K562 (cell line): Measurements from ENCODE around the gene RHOC. TPM values are rescaled to one million over a fixed set of nuclear protein-coding genes. Genes with fewer than 3 reads are reported as not detected.

Source experiments
- ATAC-seq: fragments of 200-7000 bp; cut with Tn5 transposase; 3 replicates; pipeline ENCODE4 v1.9.1; 2020; ENCODE audit warnings: moderate library complexity
- BruUV-seq: library from RNA; stranded (reverse); fragments of 400-500 nt; replicated peaks from 2 replicates; lab custom pipeline; 2021; lab: Mats Ljungman, UMichigan
- CTCF ChIA-PET: fragments of 300-600 bp; formaldehyde crosslinking; extraction: SDS; loops from one replicate; lab custom pipeline; 2021; ENCODE audit warnings: low intra/inter-chr PET ratio; lab: Yijun Ruan, JAX
- POLR2A ChIA-PET: fragments of 300-600, 350-650 bp; sonication (Branson Sonifier 250); formaldehyde crosslinking; extraction: SDS; loops from one replicate; lab custom pipeline; 2021; ENCODE audit warnings: antibody characterized with exemption, inconsistent platforms; lab: Yijun Ruan, JAX
- DNase-seq, 4 experiments: peaks; one replicate each; pipeline versions ENCODE4 v3.0.0 to v3.0.0-alpha.2; 2011 to 2018; ENCODE audit warnings: low spot score in 3 of 4, mixed read lengths in 3 of 4; ENCODE audit errors: extremely low read depth in 1 of 4
- FAIRE-seq: peaks from 2 replicates; lab custom pipeline; 2011; peaks lifted over from hg19 to GRCh38; lab: Jason Lieb, UNC
- H2AFZ ChIP-seq: 2 replicates; pipeline ENCODE4 v1.6.0; 2011; ENCODE audit warnings: low read depth, low read length, control low read depth, inconsistent platforms
- H3K27ac ChIP-seq: fragments of 200-600 bp; 3 replicates; pipeline ENCODE4 v1.8.0; 2011; ENCODE audit warnings: low read depth, mild to moderate bottlenecking, control low read depth, inconsistent platforms, low read length, moderate library complexity, mixed read lengths; ENCODE audit errors: extremely low read depth
- H3K27me3 ChIP-seq, 2 experiments: fragments of 300-600 bp in 1 of 2; 2 replicates in 1 of 2; 3 replicates in 1 of 2; pipeline versions ENCODE4 v1.6.0 to v1.8.0; 2011; ENCODE audit warnings: inconsistent platforms in 2 of 2, low read length in 2 of 2, mild to moderate bottlenecking in 1 of 2, mixed read lengths in 1 of 2, moderate library complexity in 1 of 2; ENCODE audit not compliant: control insufficient read depth in 2 of 2, insufficient read depth in 2 of 2
- H3K36me3 ChIP-seq: fragments of 300-600 bp; 3 replicates; pipeline ENCODE4 v1.8.0; 2011; ENCODE audit warnings: mild to moderate bottlenecking, low read length, inconsistent platforms; ENCODE audit not compliant: control insufficient read depth, insufficient read depth
- H3K4me1 ChIP-seq, 2 experiments: fragments of 200-600 bp in 1 of 2; replicated peaks in 1 of 2; 2 replicates in 1 of 2; 3 replicates in 1 of 2; pipeline versions ENCODE4 v1.5.1 to v1.8.0; 2011; ENCODE audit warnings: inconsistent platforms in 2 of 2, low read length in 2 of 2, mild to moderate bottlenecking in 1 of 2, mixed read lengths in 1 of 2, moderate library complexity in 1 of 2; ENCODE audit not compliant: control insufficient read depth in 2 of 2, insufficient read depth in 2 of 2
- H3K4me2 ChIP-seq: 2 replicates; pipeline ENCODE4 v1.6.1; 2011; ENCODE audit warnings: low read length, control low read depth, inconsistent platforms, mixed read lengths; ENCODE audit not compliant: insufficient read depth
- H3K4me3 ChIP-seq: fragments of 200-600 bp; sonication (generic), shearing (Covaris generic); 2 replicates; pipeline ENCODE4 v1.5.1; 2016; ENCODE audit warnings: control low read depth, inconsistent platforms
- H3K79me2 ChIP-seq: fragments of 200-600 bp; 3 replicates; pipeline ENCODE4 v1.8.0; 2011; ENCODE audit warnings: low read length, inconsistent platforms; ENCODE audit not compliant: control insufficient read depth, insufficient read depth
- H3K9ac ChIP-seq, 2 experiments: 2 replicates each; pipeline versions ENCODE4 v1.6.0 to v1.6.1; 2011; ENCODE audit warnings: low read depth in 2 of 2, low read length in 2 of 2, control low read depth in 1 of 2, inconsistent platforms in 1 of 2, mild to moderate bottlenecking in 1 of 2, mixed read lengths in 1 of 2; ENCODE audit not compliant: insufficient read depth in 1 of 2
- H3K9me1 ChIP-seq: one replicate; pipeline ENCODE4 v1.6.0; 2011; ENCODE audit warnings: inconsistent platforms, mild to moderate bottlenecking, low read length, moderate library complexity; ENCODE audit not compliant: control insufficient read depth, insufficient read depth
- H3K9me3 ChIP-seq: replicated peaks from 2 replicates; pipeline ENCODE4 v1.5.1; 2011; ENCODE audit warnings: low read depth, low read length, inconsistent platforms; ENCODE audit not compliant: control insufficient read depth, insufficient read depth
- H4K20me1 ChIP-seq: replicated peaks from 2 replicates; pipeline ENCODE4 v1.6.1; 2011; ENCODE audit warnings: low read length, inconsistent platforms, mixed read lengths; ENCODE audit not compliant: control insufficient read depth, insufficient read depth
- BCOR ChIP-seq: fragments of 450-650 bp; IDR thresholded peaks from 2 replicates; pipeline ENCODE4 v1.6.1; 2016
- DDX20 ChIP-seq: fragments of 450-650 bp; IDR thresholded peaks from 2 replicates; pipeline ENCODE4 v1.6.1; 2016; ENCODE audit warnings: missing genetic modification characterization, low read depth, mild to moderate bottlenecking, missing compliant biosample characterization, moderate library complexity
- FOXA3 ChIP-seq, 2 experiments: fragments of 450-650 bp in 1 of 2; sonication (generic) in 1 of 2; formaldehyde crosslinking; IDR thresholded peaks in 1 of 2; conservative IDR thresholded peaks in 1 of 2; 2 replicates each; pipeline versions ENCODE4 v1.4.0 to v1.8.0; 2020 to 2022; ENCODE audit warnings: mild to moderate bottlenecking in 2 of 2, missing genetic modification reagents in 1 of 2
- HDGF ChIP-seq: fragments of 450-650 bp; IDR thresholded peaks from 2 replicates; pipeline ENCODE4 v1.6.1; 2016
- MLX ChIP-seq, 2 experiments: fragments of 450-650 bp in 1 of 2; sonication (generic) in 1 of 2; formaldehyde crosslinking; conservative IDR thresholded peaks; 2 replicates each; pipeline versions ENCODE4 v1.4.0 to v1.8.1; 2020 to 2022; ENCODE audit warnings: mild to moderate bottlenecking in 1 of 2, missing genetic modification reagents in 1 of 2
- SMAD2 ChIP-seq: fragments of 150-350 bp; IDR thresholded peaks from 2 replicates; pipeline ENCODE4 v1.6.1; 2014; ENCODE audit warnings: low read depth, mild to moderate bottlenecking, low read length
- SP1 ChIP-seq: sonication (generic); formaldehyde crosslinking; IDR thresholded peaks from 2 replicates; pipeline ENCODE4 v1.8.1; 2022; ENCODE audit warnings: mild to moderate bottlenecking, missing genetic modification reagents
- SP2 ChIP-seq: IDR thresholded peaks from 2 replicates; pipeline ENCODE4 v1.6.1; 2011; ENCODE audit warnings: mild to moderate bottlenecking, low read depth, low read length, moderate library complexity; ENCODE audit not compliant: poor library complexity, severe bottlenecking; ENCODE audit errors: extremely low read depth
- TCF3 ChIP-seq: sonication (generic); formaldehyde crosslinking; IDR thresholded peaks from 2 replicates; pipeline ENCODE4 v1.4.0; 2020; ENCODE audit warnings: mild to moderate bottlenecking, missing genetic modification reagents
- ZBTB1 ChIP-seq: sonication (generic); formaldehyde crosslinking; IDR thresholded peaks from 2 replicates; pipeline ENCODE4 v1.8.1; 2023; ENCODE audit warnings: missing genetic modification reagents, low read depth, mild to moderate bottlenecking, borderline replicate concordance
- WGBS: fragments of 100-300 bp; shearing (Covaris generic); methylation state at CpG from one replicate; pipeline ENCODE4 v1.1.6; 2016; ENCODE audit warnings: low coverage, mixed read lengths; ENCODE audit not compliant: insufficient coverage; ENCODE audit errors: missing lambda C conversion rate; 5-methylcytosine and 5-hydroxymethylcytosine counted together
- in situ Hi-C: fragments of 300-500 bp; cut with MboI; formaldehyde crosslinking; loops from 4 replicates; pipeline ENCODE4 v1.15.0; 2018; ENCODE audit warnings: inconsistent platforms, mixed read lengths
- intact Hi-C: fragments of 100-400 bp; cut with micrococcal nuclease; formaldehyde crosslinking; loops from 2 replicates; pipeline ENCODE4 v1.14.2; 2022
- polyA plus RNA-seq, 8 experiments: library from polyadenylated mRNA; depleted of rRNA in 4 of 8; stranded (reverse) in 5 of 8; unstranded in 3 of 8; fragments of >200 nt; fragmentation: Nextera tagmentation in 2 of 8; fragmentation: Illumina TruSeq in 1 of 8; extraction: Ambion mirVana in 2 of 8; extraction: Trizol in 1 of 8; gene quantifications; 2 replicates each; pipeline versions ENCODE4 v1.2.1 to v1.2.3, GENCODE V29; 2011 to 2014; ENCODE audit warnings: inconsistent platforms in 1 of 8, missing spikeins in 1 of 8
- total RNA-seq, 7 experiments: library from RNA; depleted of rRNA in 6 of 7; stranded (reverse); fragments of >200 nt in 6 of 7; fragmentation: Illumina TruSeq in 2 of 7; extraction: Trizol in 2 of 7; gene quantifications; 2 replicates each; pipeline versions ENCODE4 v1.2.1 to v1.2.3, GENCODE V29; 2011 to 2021; ENCODE audit warnings: low replicate concordance in 1 of 7

RHOC gene
- total and polyA plus RNA-seq, 9 of the 15 experiments (the other 6 are each of a cell fraction or from before 2014, with no cell fraction given): 35.2 to 364 (median 204) TPM

GRCh38 chr1:112717263-112717873 lies 10.4 kb upstream of the RHOC start:
- CTCF ChIA-PET: interaction anchor here (0.6 to 5.1 kb wide), 6 partner anchors 21 to 1565 kb away, joined by 3 to 109 read pairs (median 4); partner anchors contain the start of gene LRIG2
- DNase-seq: no peak
- Histone ChIP-seq H3K9ac (peak overlapping the region in 1 of 2 experiments; percentile 9; a peak in 1 of 4 replicates), H3K36me3 (no peaks in the 10 kb centered on the region), H4K20me1 (no peaks in the 10 kb centered on the region), H3K9me3 (no peaks in the 10 kb centered on the region)
- TF ChIP-seq ZBTB1 (CRISPR knock-in tag): no peak
- TF ChIP-seq SP2: no peak
- no peak for TF ChIP-seq HDGF
- no peak for TF ChIP-seq DDX20 (tag)
- no peak for TF ChIP-seq BCOR
- TF ChIP-seq FOXA3 (CRISPR knock-in tag; conservative IDR thresholded peaks at IDR 0.05 in 1 of 2, IDR thresholded peaks at IDR 0.05 in 1 of 2): no peak
- TF ChIP-seq SP1: no peak
- no peak for TF ChIP-seq TCF3 (CRISPR knock-in tag)
- TF ChIP-seq SMAD2: no peak
- no peak for TF ChIP-seq MLX (CRISPR knock-in tag; conservative IDR thresholded peaks at IDR 0.05)
- TF ChIP-seq, all 486 proteins: peak for 0
- intact Hi-C loops (loop anchor here (2.0 to 10.0 kb wide), 5 partner anchors 153 to 960 kb away; partner anchors contain the start of gene SLC16A1), in situ Hi-C loops (loop anchor here (5.0 kb wide), 2 partner anchors 90 to 325 kb away; no protein-coding TSS in a partner anchor)
- Histone ChIP-seq H3K79me2 (no peaks in the 10 kb centered on the region), H3K4me1 (peaks cover 17 to 38% of the 10 kb centered on the region in 2 experiments), H3K27me3 (peaks cover 5 to 25% of the 10 kb centered on the region in 2 experiments; a peak in 4 of 5 replicates), H2AFZ (no peak overlapping the region), H3K9me1 (no peaks in the 10 kb centered on the region), H3K4me2 (no peak overlapping the region), H3K4me3 (no peak overlapping the region), H3K27ac (no peak overlapping the region)
- no TSS peak for BruUV-seq
- POLR2A ChIA-PET: interaction anchor here (0.6 to 1.7 kb wide), 4 partner anchors 38 to 86 kb away, joined by 3 to 6 read pairs (median 4); no protein-coding TSS in a partner anchor
- ATAC-seq (no peak), FAIRE-seq (no peak)
- 30% methylated on average over 2 of the region's 2 CpGs for WGBS
